Neutrophil (primary cell): ENCODE results near the gene ANKMY1.

Source experiments
- H3K27ac ChIP-seq: fragments of 200-600 bp; sonication (generic); 2 replicates; pipeline ENCODE4 v1.5.1; 2016; ENCODE audit warnings: mild to moderate bottlenecking, moderate library complexity
- H3K27me3 ChIP-seq: fragments of 200-600 bp; sonication (generic); 2 replicates; pipeline ENCODE4 v1.6.0; 2016; ENCODE audit warnings: mild to moderate bottlenecking
- H3K36me3 ChIP-seq: fragments of 200-600 bp; sonication (generic); 2 replicates; pipeline ENCODE4 v1.5.1; 2017
- H3K4me1 ChIP-seq, 2 experiments: fragments of 200-600 bp in 1 of 2; sonication (generic) in 1 of 2; 1 replicate in 1 of 2; 2 replicates in 1 of 2; pipeline versions ENCODE4 v1.5.1 to v1.6.1; 2013 to 2016; ENCODE audit warnings: low read depth in 1 of 2, low read length in 1 of 2, mild to moderate bottlenecking in 1 of 2, moderate library complexity in 1 of 2; ENCODE audit not compliant: control insufficient read depth in 1 of 2, insufficient read depth in 1 of 2
- H3K4me3 ChIP-seq, 2 experiments: fragments of 200-600 bp in 1 of 2; sonication (generic) in 1 of 2; 1 replicate in 1 of 2; 2 replicates in 1 of 2; pipeline ENCODE4 v1.5.1; 2013 to 2016; ENCODE audit warnings: low read depth in 1 of 2, low read length in 1 of 2, mild to moderate bottlenecking in 1 of 2, moderate library complexity in 1 of 2
- H3K9me3 ChIP-seq: fragments of 200-600 bp; sonication (generic); 2 replicates; pipeline ENCODE4 v1.5.1; 2016
- CTCF ChIP-seq: fragments of 200-600 bp; sonication (generic); IDR thresholded peaks from 2 replicates; pipeline ENCODE4 v1.5.1; 2016; ENCODE audit warnings: antibody characterized with exemption

The ANKMY1 gene

GRCh38 chr2:240481720-240482119 is 76.1 kb downstream of the ANKMY1 start:
- Histone ChIP-seq H3K4me3 (no peak overlapping the region), H3K9me3 (no peaks in the 10 kb centered on the region), H3K27ac (no peak overlapping the region), H3K27me3 (no peaks in the 10 kb centered on the region), H3K36me3 (no peaks in the 10 kb centered on the region), H3K4me1 (no peaks in the 10 kb centered on the region)
- no peak for TF ChIP-seq CTCF

GRCh38 chr2:240480834-240481623 is 76.8 kb downstream of the ANKMY1 start:
- H3K27me3 ChIP-seq: no peaks in the 10 kb centered on the region
- no peak for TF ChIP-seq CTCF

GRCh38 chr2:240479111-240479501 is 78.7 kb downstream of the ANKMY1 start:
- H3K27me3 ChIP-seq: no peaks in the 10 kb centered on the region
- no peaks in the 10 kb centered on the region for H3K9me3 ChIP-seq
- no peak overlapping the region for H3K27ac ChIP-seq
- H3K4me1 ChIP-seq: no peaks in the 10 kb centered on the region
- TF ChIP-seq CTCF: no peak
- H3K4me3 ChIP-seq: no peak overlapping the region
- H3K36me3 ChIP-seq: no peaks in the 10 kb centered on the region

More at GRCh38 chr2:240480834-240481623, 76.8 kb downstream of the ANKMY1 start:
- H3K36me3 ChIP-seq: no peaks in the 10 kb centered on the region
- no peaks in the 10 kb centered on the region for H3K4me1 ChIP-seq
- H3K4me3 ChIP-seq: no peak overlapping the region
- H3K9me3 ChIP-seq: no peaks in the 10 kb centered on the region
- H3K27ac ChIP-seq: no peak overlapping the region

DNA sequence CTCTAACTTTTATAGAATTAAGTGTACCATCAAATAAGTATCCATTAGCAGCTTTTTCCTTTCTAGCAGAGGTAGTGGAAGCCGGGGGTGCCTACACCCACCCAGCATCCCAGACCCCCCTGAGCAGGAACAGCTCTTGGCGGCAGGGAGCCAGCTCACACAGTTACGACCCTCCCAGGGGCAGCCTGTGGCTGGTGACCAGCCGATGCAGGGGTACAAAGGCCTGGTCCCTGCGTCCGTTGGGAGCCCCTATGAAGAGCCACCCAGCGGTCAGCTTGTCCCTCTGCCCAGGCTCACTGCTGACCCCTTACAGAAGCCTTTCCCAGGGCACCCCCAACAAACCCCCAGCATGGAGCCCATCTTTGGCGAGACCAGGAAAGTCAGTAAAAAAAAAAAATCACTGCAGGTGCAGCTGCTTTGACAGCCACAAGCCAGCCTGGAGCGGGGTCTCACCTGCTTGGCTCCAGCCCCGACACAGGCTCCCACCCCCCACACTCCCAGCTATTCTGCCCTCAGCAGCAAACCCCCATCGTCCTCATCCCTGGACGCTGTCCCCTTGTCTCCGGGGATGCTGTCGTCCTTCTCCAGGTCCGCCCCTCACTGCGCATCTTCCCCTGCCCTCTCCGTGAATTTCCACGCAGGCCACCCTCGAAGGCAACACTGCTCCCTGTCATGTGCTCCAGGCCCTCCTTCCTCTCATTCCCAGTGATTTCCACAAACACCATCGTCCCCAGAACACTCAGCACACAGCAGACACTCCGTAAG is 79.3 kb downstream of the ANKMY1 start:
- TF ChIP-seq CTCF: no peak
- Histone ChIP-seq H3K4me1 (no peaks in the 10 kb centered on the region), H3K27ac (no peak overlapping the region), H3K36me3 (no peaks in the 10 kb centered on the region), H3K4me3 (no peak overlapping the region), H3K27me3 (no peaks in the 10 kb centered on the region), H3K9me3 (peaks cover 3% of the 10 kb centered on the region)

GRCh38 chr2:240477916-240478315 is 79.9 kb downstream of the ANKMY1 start:
- no peaks in the 10 kb centered on the region for H3K27me3 ChIP-seq
- H3K9me3 ChIP-seq: peaks cover 4% of the 10 kb centered on the region
- H3K36me3 ChIP-seq: no peaks in the 10 kb centered on the region
- TF ChIP-seq CTCF: no peak
- H3K4me1 ChIP-seq: no peaks in the 10 kb centered on the region
- H3K4me3 ChIP-seq: no peak overlapping the region
- no peak overlapping the region for H3K27ac ChIP-seq
